Neutrophil (primary cell): ENCODE measurements around the gene ARHGEF4.
A peak's percentile ranks its signal among the peaks of the same experiment; 100 is the strongest.

Source experiments
- H3K27ac ChIP-seq: fragments of 200-600 bp; sonication (generic); 2 replicates; pipeline ENCODE4 v1.5.1; 2016; ENCODE audit warnings: mild to moderate bottlenecking, moderate library complexity
- H3K27me3 ChIP-seq: fragments of 200-600 bp; sonication (generic); 2 replicates; pipeline ENCODE4 v1.6.0; 2016; ENCODE audit warnings: mild to moderate bottlenecking
- H3K36me3 ChIP-seq: fragments of 200-600 bp; sonication (generic); 2 replicates; pipeline ENCODE4 v1.5.1; 2017
- H3K4me1 ChIP-seq, 2 experiments: fragments of 200-600 bp in 1 of 2; sonication (generic) in 1 of 2; 1 replicate in 1 of 2; 2 replicates in 1 of 2; pipeline versions ENCODE4 v1.5.1 to v1.6.1; 2013 to 2016; ENCODE audit warnings: low read depth in 1 of 2, low read length in 1 of 2, mild to moderate bottlenecking in 1 of 2, moderate library complexity in 1 of 2; ENCODE audit not compliant: control insufficient read depth in 1 of 2, insufficient read depth in 1 of 2
- H3K4me3 ChIP-seq, 2 experiments: fragments of 200-600 bp in 1 of 2; sonication (generic) in 1 of 2; 1 replicate in 1 of 2; 2 replicates in 1 of 2; pipeline ENCODE4 v1.5.1; 2013 to 2016; ENCODE audit warnings: low read depth in 1 of 2, low read length in 1 of 2, mild to moderate bottlenecking in 1 of 2, moderate library complexity in 1 of 2
- H3K9me3 ChIP-seq: fragments of 200-600 bp; sonication (generic); 2 replicates; pipeline ENCODE4 v1.5.1; 2016
- CTCF ChIP-seq: fragments of 200-600 bp; sonication (generic); IDR thresholded peaks from 2 replicates; pipeline ENCODE4 v1.5.1; 2016; ENCODE audit warnings: antibody characterized with exemption

Gene ARHGEF4

GRCh38 chr2:131081190-131081589 is 244.5 kb downstream of the ARHGEF4 start:
- no peak for TF ChIP-seq CTCF
- Histone ChIP-seq H3K4me1 (no peaks in the 10 kb centered on the region), H3K9me3 (no peaks in the 10 kb centered on the region), H3K4me3 (no peak overlapping the region), H3K36me3 (peaks cover 70% of the 10 kb centered on the region), H3K27ac (no peak overlapping the region), H3K27me3 (no peaks in the 10 kb centered on the region)

GRCh38 chr2:131085646-131086045 is 248.9 kb downstream of the ARHGEF4 start:
- Histone ChIP-seq H3K27me3 (no peaks in the 10 kb centered on the region), H3K9me3 (no peaks in the 10 kb centered on the region), H3K36me3 (peaks cover 61% of the 10 kb centered on the region), H3K4me1 (no peaks in the 10 kb centered on the region), H3K27ac (no peak overlapping the region), H3K4me3 (no peak overlapping the region)
- TF ChIP-seq CTCF = no peak

- Histone ChIP-seq H3K27me3 (no peaks in the 10 kb centered on the region), H3K27ac (peak overlapping the region; percentile 98), H3K4me3 (peak overlapping the region; percentile 96 to 97), H3K4me1 (peaks cover 12 to 14% of the 10 kb centered on the region in 2 experiments), H3K36me3 (peaks cover 17% of the 10 kb centered on the region), H3K9me3 (no peaks in the 10 kb centered on the region)
- TF ChIP-seq CTCF = no peak
Observed at GRCh38 chr2:131092458-131093005, 255.8 kb downstream of the ARHGEF4 start.

GRCh38 chr2:131093006-131093695 is 256.4 kb downstream of the ARHGEF4 start, which contains the start of gene FAM168B:
Gene FAM168B, minus strand, starts transcription at chr2:131093460. Its CDS starts 10,814 bp downstream, at chr2:131082646.
- TF ChIP-seq CTCF = no peak
- H3K36me3 ChIP-seq = peaks cover 11% of the 10 kb centered on the region
- H3K27ac ChIP-seq = peak within 1 kb of the TSS; percentile 98
- no peaks in the 10 kb centered on the region for H3K27me3 ChIP-seq
- H3K4me3 ChIP-seq = peak within 1 kb of the TSS; percentile 96 to 97
- H3K4me1 ChIP-seq = peaks cover 12 to 14% of the 10 kb centered on the region in 2 experiments
- H3K9me3 ChIP-seq = no peaks in the 10 kb centered on the region

- H3K4me3 ChIP-seq = peak overlapping the region; percentile 96 to 97
- no peak for TF ChIP-seq CTCF
- H3K4me1 ChIP-seq = peaks cover 12 to 14% of the 10 kb centered on the region in 2 experiments
- H3K27ac ChIP-seq = peak overlapping the region; percentile 98
- H3K9me3 ChIP-seq = no peaks in the 10 kb centered on the region
- H3K27me3 ChIP-seq = no peaks in the 10 kb centered on the region
- H3K36me3 ChIP-seq = peaks cover 3% of the 10 kb centered on the region
Observed at GRCh38 chr2:131093696-131094462, 257.2 kb downstream of the ARHGEF4 start.
